ENCODE measurements around the gene RARB.

The RARB gene

GRCh38 chr3:25448750-25449692 is 21.0 kb downstream of the RARB start:
- DNase-seq, result no peak

GRCh38 chr3:25449857-25450256 is 21.8 kb downstream of the RARB start:
- DNase-seq, result no peak

- no peak for DNase-seq
These were observed 24.1 kb downstream of the RARB start for GRCh38 chr3:25452192-25452591.

- DNase-seq, result no peak
These were observed 24.7 kb downstream of the RARB start for GRCh38 chr3:25452740-25453139.

GRCh38 chr3:25453619-25454004 is 25.5 kb downstream of the RARB start:
- no peak for DNase-seq

GRCh38 chr3:25454005-25454927 is 26.2 kb downstream of the RARB start:
- DNase-seq, result no peak

- DNase-seq, result no peak
These were observed 27.5 kb downstream of the RARB start for GRCh38 chr3:25455441-25456132.

- no peak for DNase-seq
These were observed 28.9 kb downstream of the RARB start for GRCh38 chr3:25456723-25457670.

- DNase-seq, result no peak
These were observed 29.8 kb downstream of the RARB start for GRCh38 chr3:25457671-25458419.

GRCh38 chr3:25458420-25458814 is 30.4 kb downstream of the RARB start:
- DNase-seq, result no peak

GRCh38 chr3:25460751-25461150 is 32.7 kb downstream of the RARB start:
- no peak for DNase-seq

GRCh38 chr3:25461946-25462345 is 33.9 kb downstream of the RARB start:
- no peak for DNase-seq

- no peak for DNase-seq
These were observed 34.4 kb downstream of the RARB start for GRCh38 chr3:25462495-25462894.

- DNase-seq, result no peak
These were observed 35.9 kb downstream of the RARB start for GRCh38 chr3:25463836-25464418.

GRCh38 chr3:25465266-25465860 is 37.3 kb downstream of the RARB start:
- DNase-seq, result no peak

GRCh38 chr3:25468866-25469319 is 40.8 kb downstream of the RARB start:
- DNase-seq, result no peak

GRCh38 chr3:25469558-25469957 is 41.5 kb downstream of the RARB start:
- no peak for DNase-seq

- no peak for DNase-seq
These were observed 43.2 kb downstream of the RARB start for GRCh38 chr3:25471081-25471768.

- no peak for DNase-seq
These were observed 44.1 kb downstream of the RARB start for GRCh38 chr3:25472153-25472552.

- no peak for DNase-seq
These were observed 44.7 kb downstream of the RARB start for GRCh38 chr3:25472731-25473130.
